ENCODE results near the gene CYSRT1.
"Not testable (repeated sequence)": the region's sequence is repeated elsewhere in the genome, so short reads cannot be mapped to it uniquely, and the experiment has no call there.

The CYSRT1 gene

GRCh38 chr9:137252555-137253506 is 27.9 kb downstream of the CYSRT1 start:
- no peak for DNase-seq (ENCODE audit: low read depth, low spot score)

- DNase-seq (ENCODE audit: low read depth, low spot score), result no peak
Measured at GRCh38 chr9:137253717-137254623, 29.0 kb downstream of the CYSRT1 start.

- DNase-seq (ENCODE audit: low read depth, low spot score), result no peak
Measured at GRCh38 chr9:137254624-137255447, 29.9 kb downstream of the CYSRT1 start, which contains the start of gene NELFB. Gene NELFB, plus strand, starts transcription at chr9:137255327.

GRCh38 chr9:137255448-137256114 is 30.6 kb downstream of the CYSRT1 start:
- DNase-seq (ENCODE audit: low read depth, low spot score), result no peak

- DNase-seq (ENCODE audit: low read depth, low spot score), result no peak
Measured at GRCh38 chr9:137256362-137256761, 31.4 kb downstream of the CYSRT1 start.

- DNase-seq (ENCODE audit: low read depth, low spot score), result no peak
Measured at GRCh38 chr9:137256856-137257255, 31.9 kb downstream of the CYSRT1 start.

GRCh38 chr9:137262173-137262908 is 37.4 kb downstream of the CYSRT1 start:
- DNase-seq (ENCODE audit: low read depth, low spot score), result not testable (repeated sequence)

- no peak for DNase-seq (ENCODE audit: low read depth, low spot score)
Measured at GRCh38 chr9:137262909-137263285, 37.9 kb downstream of the CYSRT1 start.

GRCh38 chr9:137263506-137263905 is 38.5 kb downstream of the CYSRT1 start:
- no peak for DNase-seq (ENCODE audit: low read depth, low spot score)

GRCh38 chr9:137264067-137264466 is 39.1 kb downstream of the CYSRT1 start:
- DNase-seq (ENCODE audit: low read depth, low spot score), result no peak

GRCh38 chr9:137265496-137266161 is 40.7 kb downstream of the CYSRT1 start:
- no peak for DNase-seq (ENCODE audit: low read depth, low spot score)

- DNase-seq (ENCODE audit: low read depth, low spot score), result no peak
Measured at GRCh38 chr9:137266162-137266527, 41.2 kb downstream of the CYSRT1 start.

GRCh38 chr9:137266585-137267453 is 41.8 kb downstream of the CYSRT1 start:
- no peak for DNase-seq (ENCODE audit: low read depth, low spot score)

GRCh38 chr9:137267933-137268355 is 43.0 kb downstream of the CYSRT1 start:
- no peak for DNase-seq (ENCODE audit: low read depth, low spot score)

- no peak for DNase-seq (ENCODE audit: low read depth, low spot score)
Measured at GRCh38 chr9:137268538-137269201, 43.7 kb downstream of the CYSRT1 start.

- no peak for DNase-seq (ENCODE audit: low read depth, low spot score)
Measured at GRCh38 chr9:137269231-137269772, 44.3 kb downstream of the CYSRT1 start.

- no peak for DNase-seq (ENCODE audit: low read depth, low spot score)
Measured at GRCh38 chr9:137270929-137271695, 46.1 kb downstream of the CYSRT1 start.

All from brain pericyte (primary cell).